A549 (cell line): ENCODE data around the gene PTPRN2. TPM values are rescaled to one million over a fixed set of nuclear protein-coding genes. Genes with fewer than 3 reads are reported as not detected.

Experiments
- ATAC-seq, 2 experiments: fragments of 200-7000 bp in 1 of 2; fragments of >200 bp in 1 of 2; cut with Nextera tagmentation in 1 of 2; cut with Tn5 transposase in 1 of 2; 3 replicates each; pipeline versions ENCODE4 v1.8.0 to v1.9.1; 2018 to 2020; ENCODE audit warnings: mild to moderate bottlenecking in 1 of 2, moderate library complexity in 1 of 2
- CTCF ChIA-PET: fragments of 300-600 bp; sonication (Branson Sonifier 250); formaldehyde crosslinking; extraction: SDS; loops from one replicate; lab custom pipeline; 2021; ENCODE audit warnings: antibody characterized with exemption, inconsistent platforms; lab: Yijun Ruan, JAX
- POLR2A ChIA-PET: fragments of 350-600 bp; formaldehyde crosslinking; extraction: SDS; loops from one replicate; lab custom pipeline; 2021; ENCODE audit warnings: antibody characterized with exemption, inconsistent platforms; lab: Yijun Ruan, JAX
- DNase-seq, 2 experiments: peaks; one replicate each; pipeline versions ENCODE4 v3.0.0 to v3.0.0-alpha.2; 2011 to 2016; ENCODE audit warnings: low read depth in 1 of 2, low spot score in 1 of 2
- FAIRE-seq: peaks from 2 replicates; lab custom pipeline; 2011; peaks lifted over from hg19 to GRCh38; lab: Jason Lieb, UNC
- H3K27ac ChIP-seq, 2 experiments: fragments of >200 bp; sonication (Bioruptor Twin); formaldehyde crosslinking; 3 replicates each; pipeline ENCODE4 v1.5.1; 2016 to 2017
- H3K4me1 ChIP-seq: fragments of >200 bp; sonication (Bioruptor Twin); formaldehyde crosslinking; 3 replicates; pipeline ENCODE4 v1.6.1; 2016
- H3K4me2 ChIP-seq: fragments of >200 bp; sonication (Bioruptor Twin); formaldehyde crosslinking; 3 replicates; pipeline ENCODE4 v1.6.1; 2016
- H3K4me3 ChIP-seq: fragments of >200 bp; sonication (Bioruptor Twin); formaldehyde crosslinking; 3 replicates; pipeline ENCODE4 v1.5.1; 2016
- H3K9me3 ChIP-seq: fragments of >200 bp; sonication (Bioruptor Twin); formaldehyde crosslinking; 3 replicates; pipeline ENCODE4 v1.6.1; 2016
- CEBPB ChIP-seq, 2 experiments: fragments of >200 bp in 1 of 2; sonication (Bioruptor Twin) in 1 of 2; formaldehyde crosslinking in 1 of 2; IDR thresholded peaks; 2 replicates each; pipeline ENCODE4 v1.6.1; 2012 to 2016
- EHMT2 ChIP-seq: fragments of 200-600 bp; sonication (generic); IDR thresholded peaks from 2 replicates; pipeline ENCODE4 v1.6.1; 2016; ENCODE audit warnings: antibody characterized with exemption, low read depth, mild to moderate bottlenecking, moderate library complexity
- ELK1 ChIP-seq: fragments of 150-350 bp; IDR thresholded peaks from 2 replicates; pipeline ENCODE4 v1.6.1; 2014; ENCODE audit warnings: low read depth, mild to moderate bottlenecking, low read length
- ESRRA ChIP-seq: fragments of 150-350 bp; IDR thresholded peaks from 2 replicates; pipeline ENCODE4 v1.6.1; 2014; ENCODE audit warnings: mild to moderate bottlenecking, low read length, borderline replicate concordance
- FOSB ChIP-seq: fragments of 250-450 bp; sonication (Bioruptor Pico); IDR thresholded peaks from 2 replicates; pipeline ENCODE4 v1.5.0; 2020; ENCODE audit warnings: mild to moderate bottlenecking, moderate library complexity
- FOSL2 ChIP-seq, 2 experiments: fragments of 450-650 bp in 1 of 2; fragments of >200 bp in 1 of 2; sonication (Bioruptor Twin) in 1 of 2; formaldehyde crosslinking; IDR thresholded peaks; 2 replicates each; pipeline versions ENCODE4 v1.5.0 to v1.6.1; 2016 to 2020; ENCODE audit warnings: mild to moderate bottlenecking in 1 of 2, moderate library complexity in 1 of 2
- FOXS1 ChIP-seq: fragments of 250-450 bp; sonication (Bioruptor Pico); IDR thresholded peaks from 2 replicates; pipeline ENCODE4 v1.5.0; 2020; ENCODE audit warnings: mild to moderate bottlenecking, moderate library complexity
- HOXB5 ChIP-seq: fragments of 250-450 bp; sonication (Bioruptor Pico); IDR thresholded peaks from 2 replicates; pipeline ENCODE4 v1.5.0; 2020; ENCODE audit warnings: mild to moderate bottlenecking, moderate library complexity
- KDM5A ChIP-seq: fragments of 200-600 bp; sonication (generic); IDR thresholded peaks from 2 replicates; pipeline ENCODE4 v1.6.1; 2016; ENCODE audit warnings: antibody characterized with exemption, mild to moderate bottlenecking
- MAX ChIP-seq: IDR thresholded peaks from 2 replicates; pipeline ENCODE4 v1.6.1; 2012
- NFE2L2 ChIP-seq: fragments of 150-350 bp; conservative IDR thresholded peaks from 2 replicates; pipeline ENCODE4 v1.6.1; 2014; ENCODE audit warnings: low read length
- NPAS2 ChIP-seq: fragments of 250-450 bp; sonication (Bioruptor Pico); IDR thresholded peaks from 2 replicates; pipeline ENCODE4 v1.8.0; 2022; ENCODE audit warnings: mild to moderate bottlenecking, moderate library complexity, borderline replicate concordance
- RNF2 ChIP-seq: fragments of 200-600 bp; sonication (generic); IDR thresholded peaks from 2 replicates; pipeline ENCODE4 v1.6.1; 2016; ENCODE audit warnings: low read depth, mild to moderate bottlenecking, antibody characterized with exemption, moderate library complexity, borderline replicate concordance
- SMC3 ChIP-seq: fragments of >200 bp; sonication (Bioruptor Twin); formaldehyde crosslinking; IDR thresholded peaks from 3 replicates; pipeline ENCODE4 v1.6.1; 2018; ENCODE audit warnings: inconsistent platforms
- USF2 ChIP-seq: fragments of 450-650 bp; IDR thresholded peaks from 2 replicates; pipeline ENCODE4 v1.6.1; 2014; ENCODE audit warnings: antibody characterized with exemption
- ZFP36 ChIP-seq: fragments of 450-650 bp; IDR thresholded peaks from 2 replicates; pipeline ENCODE4 v1.6.1; 2014; ENCODE audit warnings: borderline replicate concordance; ENCODE audit not compliant: partially characterized antibody
- ZNF302 ChIP-seq: fragments of 250-450 bp; sonication (Bioruptor Pico); IDR thresholded peaks from 2 replicates; pipeline ENCODE4 v1.9.0; 2021; ENCODE audit warnings: inconsistent platforms, mild to moderate bottlenecking, moderate library complexity
- WGBS: methylation state at CpG from one replicate; pipeline ENCODE4 v1.1.6; 2017; ENCODE audit errors: missing lambda C conversion rate; 5-methylcytosine and 5-hydroxymethylcytosine counted together
- polyA plus RNA-seq, 4 experiments: library from polyadenylated mRNA; depleted of rRNA in 3 of 4; stranded (reverse); fragments of >200 nt; fragmentation: RNase III in 1 of 4; extraction: RNeasy Plus Mini Kit Qiagen cat#74134 plus additional on column Dnase treatment in 1 of 4; gene quantifications; 2 replicates in 3 of 4; 3 replicates in 1 of 4; pipeline ENCODE4 v1.2.3, GENCODE V29; 2011 to 2017
- TF ChIP-seq, protein P1 (sequence below): fragments of >200 bp; sonication (Bioruptor Twin); formaldehyde crosslinking; IDR thresholded peaks from 2 replicates; pipeline ENCODE4 v1.6.1; 2016
- TF ChIP-seq, protein P2 (sequence below): fragments of 200-600 bp; sonication (generic); IDR thresholded peaks from 2 replicates; pipeline ENCODE4 v1.6.1; 2016; ENCODE audit warnings: antibody characterized with exemption, mild to moderate bottlenecking, moderate library complexity

PTPRN2 gene
- polyA plus RNA-seq, 2 of the 4 experiments (the other 2 are of a cell fraction): 0.41 to 1.2 TPM

- POLR2A ChIA-PET: no interaction called here
- Histone ChIP-seq H3K9me3 (no peaks in the 10 kb centered on the region), H3K4me1 (0 out of 3 replicates have a peak, but pooled peaks cover 7% of the 10 kb centered on the region), H3K4me3 (no peak overlapping the region), H3K4me2 (no peak overlapping the region), H3K27ac (no peak overlapping the region)
- CTCF ChIA-PET: no interaction called here
- TF ChIP-seq, protein P1, sequence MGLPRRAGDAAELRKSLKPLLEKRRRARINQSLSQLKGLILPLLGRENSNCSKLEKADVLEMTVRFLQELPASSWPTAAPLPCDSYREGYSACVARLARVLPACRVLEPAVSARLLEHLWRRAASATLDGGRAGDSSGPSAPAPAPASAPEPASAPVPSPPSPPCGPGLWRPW: no peak
- WGBS: 92% methylated on average over 4 of the region's 4 CpGs
- FAIRE-seq: no peak
- ATAC-seq: no peak
- DNase-seq: no peak
Measured at GRCh38 chr7:158612546-158612945, 24.9 kb upstream of the PTPRN2 start.

- 87% methylated on average over 8 of the region's 8 CpGs for WGBS
- POLR2A ChIA-PET: no interaction called here
Measured at GRCh38 chr7:158611541-158611940, 23.9 kb upstream of the PTPRN2 start.

More at GRCh38 chr7:158611541-158611940, 23.9 kb upstream of the PTPRN2 start:
- DNase-seq (no peak), FAIRE-seq (no peak), ATAC-seq (no peak)
- Histone ChIP-seq H3K4me1 (0 out of 3 replicates have a peak, but pooled peaks cover 7% of the 10 kb centered on the region), H3K4me2 (no peak overlapping the region), H3K27ac (no peak overlapping the region), H3K4me3 (no peak overlapping the region), H3K9me3 (no peaks in the 10 kb centered on the region)
- CTCF ChIA-PET: interaction anchor here (0.6 to 1.4 kb wide), 2 partner anchors 36 to 365 kb away, joined by 3 read pairs; no protein-coding TSS in a partner anchor
- TF ChIP-seq KDM5A (no peak), HOXB5 (CRISPR knock-in tag) (no peak), MAX (no peak), FOSL2 (IDR thresholded peaks at IDR 0.05) (no peak), FOSL2 (CRISPR knock-in tag; IDR thresholded peaks at IDR 0.05) (no peak), RNF2 (no peak), NFE2L2 (no peak), FOSB (CRISPR knock-in tag) (no peak), ELK1 (no peak), SMC3 (no peak), NPAS2 (CRISPR knock-in tag) (no peak), ESRRA (no peak), ZFP36 (no peak), CEBPB (IDR thresholded peaks at IDR 0.05) (no peak), USF2 (no peak), ZNF302 (CRISPR knock-in tag) (no peak), FOXS1 (no peak), EHMT2 (no peak)
- TF ChIP-seq, protein P2, sequence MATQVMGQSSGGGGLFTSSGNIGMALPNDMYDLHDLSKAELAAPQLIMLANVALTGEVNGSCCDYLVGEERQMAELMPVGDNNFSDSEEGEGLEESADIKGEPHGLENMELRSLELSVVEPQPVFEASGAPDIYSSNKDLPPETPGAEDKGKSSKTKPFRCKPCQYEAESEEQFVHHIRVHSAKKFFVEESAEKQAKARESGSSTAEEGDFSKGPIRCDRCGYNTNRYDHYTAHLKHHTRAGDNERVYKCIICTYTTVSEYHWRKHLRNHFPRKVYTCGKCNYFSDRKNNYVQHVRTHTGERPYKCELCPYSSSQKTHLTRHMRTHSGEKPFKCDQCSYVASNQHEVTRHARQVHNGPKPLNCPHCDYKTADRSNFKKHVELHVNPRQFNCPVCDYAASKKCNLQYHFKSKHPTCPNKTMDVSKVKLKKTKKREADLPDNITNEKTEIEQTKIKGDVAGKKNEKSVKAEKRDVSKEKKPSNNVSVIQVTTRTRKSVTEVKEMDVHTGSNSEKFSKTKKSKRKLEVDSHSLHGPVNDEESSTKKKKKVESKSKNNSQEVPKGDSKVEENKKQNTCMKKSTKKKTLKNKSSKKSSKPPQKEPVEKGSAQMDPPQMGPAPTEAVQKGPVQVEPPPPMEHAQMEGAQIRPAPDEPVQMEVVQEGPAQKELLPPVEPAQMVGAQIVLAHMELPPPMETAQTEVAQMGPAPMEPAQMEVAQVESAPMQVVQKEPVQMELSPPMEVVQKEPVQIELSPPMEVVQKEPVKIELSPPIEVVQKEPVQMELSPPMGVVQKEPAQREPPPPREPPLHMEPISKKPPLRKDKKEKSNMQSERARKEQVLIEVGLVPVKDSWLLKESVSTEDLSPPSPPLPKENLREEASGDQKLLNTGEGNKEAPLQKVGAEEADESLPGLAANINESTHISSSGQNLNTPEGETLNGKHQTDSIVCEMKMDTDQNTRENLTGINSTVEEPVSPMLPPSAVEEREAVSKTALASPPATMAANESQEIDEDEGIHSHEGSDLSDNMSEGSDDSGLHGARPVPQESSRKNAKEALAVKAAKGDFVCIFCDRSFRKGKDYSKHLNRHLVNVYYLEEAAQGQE: no peak
